NCI-H69 (cell line): Measurements from ENCODE around the gene SAC3D1.
"Not testable (repeated sequence)": the region's sequence is repeated elsewhere in the genome, so short reads cannot be mapped to it uniquely, and the experiment has no call there.

ENCODE experiments used
- DNase-seq: peaks from one replicate; lab custom pipeline; 2025; lab: John Stamatoyannopoulos, UW

Gene SAC3D1

DNA sequence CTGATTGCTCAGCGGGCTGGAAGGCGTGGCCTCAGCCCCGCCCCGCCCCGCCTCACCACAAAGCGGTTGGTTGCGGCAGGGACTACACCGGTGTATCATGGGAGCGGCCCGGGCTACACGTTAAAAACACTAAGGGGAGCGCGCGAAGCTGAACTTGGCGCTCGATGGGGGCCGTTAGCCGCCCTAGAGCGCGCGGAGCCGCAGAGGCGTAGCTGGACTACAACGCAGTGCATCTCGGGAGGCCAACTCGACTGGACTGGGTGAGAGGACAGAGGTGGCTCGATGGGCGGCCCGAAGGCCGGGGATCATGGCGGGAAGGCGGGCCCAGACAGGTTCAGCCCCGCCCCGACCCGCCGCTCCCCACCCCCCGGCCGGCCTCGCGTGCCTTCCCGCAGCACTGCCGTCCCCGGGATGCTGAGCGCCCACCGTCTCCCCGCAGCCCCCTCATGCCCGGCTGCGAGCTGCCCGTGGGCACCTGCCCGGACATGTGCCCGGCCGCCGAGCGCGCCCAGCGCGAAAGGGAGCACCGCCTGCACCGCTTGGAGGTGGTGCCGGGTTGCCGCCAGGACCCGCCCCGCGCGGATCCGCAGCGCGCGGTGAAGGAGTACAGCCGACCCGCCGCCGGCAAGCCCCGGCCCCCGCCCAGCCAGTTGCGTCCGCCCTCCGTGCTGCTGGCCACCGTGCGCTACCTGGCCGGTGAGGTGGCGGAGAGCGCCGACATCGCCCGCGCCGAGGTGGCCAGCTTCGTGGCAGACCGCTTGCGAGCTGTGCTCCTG is at the start of gene SAC3D1:
TSS of gene SAC3D1 (plus strand) at position 364 of the 776 bp plus-strand sequence. CDS start at position 447, 83 bp downstream.
- peak; percentile 99 for DNase-seq

DNA sequence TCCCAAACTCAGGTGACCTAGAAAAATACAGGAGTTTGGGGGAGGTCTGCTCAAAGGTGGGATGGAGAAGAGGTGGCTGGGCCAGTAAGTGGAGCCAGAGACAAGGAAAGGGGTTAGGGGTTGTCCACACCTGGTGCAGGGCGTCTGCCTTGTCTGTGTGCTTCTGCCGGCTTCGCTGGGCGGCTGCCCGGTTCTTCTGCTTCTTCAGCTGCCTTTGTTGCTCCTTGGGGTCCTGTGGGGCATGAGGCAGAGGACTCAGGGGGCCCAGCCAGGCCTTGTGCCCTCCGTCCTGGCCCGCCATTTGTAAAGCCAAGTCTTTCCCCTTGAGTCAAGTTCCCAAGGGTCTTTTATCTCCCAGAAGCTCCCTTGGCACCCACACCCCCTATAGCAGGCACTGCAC is 46.7 kb upstream of the SAC3D1 start:
- DNase-seq, result no peak

DNA sequence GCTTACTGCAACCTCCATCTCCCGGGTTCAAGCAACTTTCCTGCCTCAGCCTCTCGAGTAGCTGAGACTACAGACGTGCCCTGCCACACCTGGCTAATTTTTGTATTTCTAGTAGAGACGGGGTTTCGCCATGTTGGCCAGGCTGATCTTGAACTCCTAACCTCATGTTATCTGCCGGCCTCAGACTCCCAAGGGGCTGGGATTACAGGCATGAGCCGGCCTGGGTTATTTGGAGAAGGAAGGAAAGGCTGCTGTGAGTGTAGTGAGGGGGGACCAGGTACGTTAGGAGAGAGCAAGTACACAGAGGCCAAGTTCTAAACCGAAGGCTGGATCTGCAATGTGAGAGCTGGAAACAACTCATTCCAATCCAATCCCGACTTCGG is 44.7 kb upstream of the SAC3D1 start:
- no peak for DNase-seq

DNA sequence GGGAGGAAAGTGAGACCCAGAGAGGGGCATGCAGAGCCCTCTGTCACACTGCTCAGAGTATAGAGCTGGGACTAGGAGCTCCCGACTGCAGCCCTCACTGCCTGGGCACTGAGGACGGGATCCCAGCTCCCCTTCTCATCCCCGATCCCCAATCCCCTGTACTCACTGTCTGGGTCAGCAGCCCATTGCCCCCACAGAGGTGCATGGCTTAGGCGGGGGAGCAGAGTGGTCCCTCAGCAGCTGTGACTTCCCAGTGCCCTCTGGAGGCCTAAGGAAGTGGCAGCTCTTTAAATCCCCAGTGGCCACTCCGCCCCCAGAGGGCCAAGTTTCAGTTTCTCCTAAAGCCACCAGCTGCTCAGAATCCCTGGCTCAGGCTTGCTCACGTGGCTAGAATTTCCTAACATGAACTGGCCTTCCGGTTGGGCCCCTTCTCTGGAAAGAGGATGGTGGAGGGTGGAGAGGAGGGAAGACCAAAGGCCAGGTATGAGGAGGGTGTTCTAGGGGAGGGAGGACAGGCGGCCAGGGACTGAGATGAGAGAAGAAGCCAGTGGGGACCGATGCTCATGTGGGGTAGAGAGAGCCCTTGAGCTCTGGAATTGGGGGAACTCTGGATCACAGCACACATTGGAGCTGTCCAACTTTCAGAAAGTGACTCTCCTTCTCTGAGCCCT is 44.2 kb upstream of the SAC3D1 start, which contains the start of gene BATF2:
TSS of gene BATF2 (minus strand) at position 262 of the 671 bp plus-strand sequence. CDS start at position 205, 57 bp downstream.
- peak; percentile 84 for DNase-seq

DNA sequence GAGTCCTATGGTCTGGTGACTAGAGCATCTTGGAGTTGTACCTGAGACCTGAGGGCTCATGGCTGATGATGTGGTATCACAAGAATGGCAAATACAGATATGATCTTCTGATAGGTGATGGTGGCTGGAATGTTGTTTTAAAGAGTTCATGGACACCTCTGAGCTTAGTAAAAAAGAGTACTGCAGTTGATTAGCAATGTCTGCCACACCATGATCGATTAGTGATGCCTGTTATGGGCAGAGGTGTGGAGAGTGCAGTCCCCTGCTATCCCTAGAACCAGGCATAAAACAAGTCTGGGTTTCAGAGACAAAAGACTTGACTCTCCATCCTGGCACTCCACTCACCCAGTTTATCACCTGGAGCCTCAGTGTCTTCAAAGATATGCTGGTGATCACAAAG is 42.9 kb upstream of the SAC3D1 start:
- peak; percentile 39 for DNase-seq

DNA sequence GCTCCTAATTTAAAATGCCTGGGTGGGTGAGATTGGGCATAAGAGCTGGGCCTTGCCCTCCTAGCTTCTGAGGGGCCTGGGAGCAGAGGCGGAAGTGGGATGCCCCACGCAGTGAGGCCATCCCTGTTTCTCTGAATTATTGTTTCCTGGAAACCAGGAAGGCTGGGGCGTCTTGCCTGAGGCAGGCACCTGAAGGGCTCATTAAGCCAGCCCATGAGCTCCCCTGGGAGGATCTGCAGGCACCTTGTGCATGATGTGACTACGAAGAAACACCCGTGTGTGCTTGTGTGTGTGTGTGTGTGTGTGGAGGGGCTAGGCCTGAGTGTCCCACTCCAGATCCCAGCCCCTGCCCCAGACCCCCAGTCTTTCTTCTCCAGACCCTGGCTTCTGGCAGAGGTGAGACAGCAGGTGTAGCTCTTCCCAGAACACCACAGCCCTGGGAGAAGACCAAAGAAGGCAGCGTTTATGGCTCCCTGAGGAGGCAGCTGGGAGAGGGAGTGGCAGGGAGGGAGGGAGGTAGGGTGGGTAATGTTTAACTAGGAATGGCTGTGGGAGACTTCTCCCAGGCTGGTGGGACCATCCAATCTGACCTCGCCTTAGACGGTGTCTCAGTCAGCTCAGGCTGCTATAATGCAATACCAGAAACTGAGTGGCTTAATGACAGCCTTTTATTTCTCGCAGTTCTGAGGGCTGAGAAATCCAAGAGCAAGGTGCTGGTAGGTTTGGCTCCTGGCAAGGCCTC is 42.1 kb upstream of the SAC3D1 start:
- DNase-seq, result peak; percentile 96

DNA sequence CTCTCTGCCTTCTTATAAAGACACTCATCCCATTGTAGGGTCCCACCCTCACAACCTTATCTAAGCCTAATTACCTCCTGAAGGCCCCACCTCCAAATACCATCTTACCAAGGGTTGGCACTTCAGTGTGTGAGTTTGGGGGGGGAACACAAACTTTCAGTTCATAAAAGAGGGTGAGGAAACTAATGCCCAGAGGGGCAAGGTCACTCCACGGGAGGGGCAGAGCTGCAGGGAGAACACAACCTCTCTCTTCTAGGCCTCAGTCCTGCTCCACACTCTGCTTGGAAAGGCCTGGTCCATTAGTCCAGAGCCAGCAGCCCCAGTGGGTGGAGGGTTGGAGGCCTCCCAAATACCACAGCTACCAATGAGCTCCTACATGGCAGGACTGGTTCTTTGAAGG is 41.5 kb upstream of the SAC3D1 start:
- DNase-seq, result no peak

DNA sequence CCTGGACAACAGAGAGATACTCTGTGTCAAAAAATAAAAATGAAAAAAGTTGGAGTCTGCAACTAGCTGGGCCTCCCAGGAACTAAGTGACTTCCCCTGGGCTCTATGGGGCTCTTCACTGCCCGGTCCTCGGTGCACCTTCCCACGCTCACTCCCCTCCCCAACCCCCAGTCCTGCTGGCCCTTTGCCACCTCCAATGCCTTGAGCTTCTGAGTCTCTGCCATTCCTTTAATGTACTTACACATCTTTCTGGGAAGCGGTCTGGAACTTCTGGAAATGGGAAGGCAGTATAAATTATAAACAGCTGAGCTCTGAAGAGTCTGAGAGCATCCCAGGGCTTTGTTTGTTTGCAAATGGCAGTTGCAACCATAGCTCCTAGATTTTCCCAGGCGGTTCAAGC is 38.3 kb upstream of the SAC3D1 start:
- DNase-seq, result no peak

DNA sequence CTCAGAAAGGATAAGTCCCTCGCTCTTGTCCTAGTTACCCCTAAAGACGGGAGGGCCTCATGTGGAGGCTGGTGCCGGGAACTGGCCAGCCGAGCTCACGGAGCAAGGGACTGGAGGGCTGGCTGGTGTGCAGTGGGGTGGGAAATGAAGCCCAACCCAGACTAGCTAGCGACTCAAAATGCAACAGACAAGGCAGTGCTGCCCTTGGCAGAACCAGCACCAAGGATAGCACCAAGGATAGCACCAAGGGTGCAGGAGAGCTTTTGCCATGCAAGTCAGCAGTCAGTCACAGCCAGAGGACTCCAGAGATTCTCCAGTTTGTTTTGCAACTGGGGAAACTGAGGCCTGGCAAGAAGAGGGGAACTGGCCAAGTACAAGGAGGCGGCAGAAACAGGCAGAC is 37.7 kb upstream of the SAC3D1 start:
- no peak for DNase-seq

DNA sequence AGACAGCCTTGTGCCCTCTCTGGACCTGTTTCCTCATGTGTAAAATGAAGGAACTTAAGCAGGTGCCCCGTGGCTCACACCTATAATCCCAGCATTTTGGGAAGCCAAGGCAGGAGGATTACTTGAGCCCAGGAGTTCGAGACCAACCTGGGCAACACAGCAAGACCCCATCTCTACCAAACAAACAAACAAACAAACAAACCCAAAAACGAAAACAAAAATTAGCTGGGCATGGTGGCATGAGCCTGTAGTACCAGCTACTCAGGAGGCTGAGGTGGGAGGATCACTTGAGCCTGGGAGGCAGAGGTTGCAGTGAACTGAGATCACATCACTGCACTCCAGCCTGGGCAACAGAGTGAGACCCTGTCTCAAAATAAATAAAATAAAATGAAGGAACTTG is 37.0 kb upstream of the SAC3D1 start:
- DNase-seq, result not testable (repeated sequence)

DNA sequence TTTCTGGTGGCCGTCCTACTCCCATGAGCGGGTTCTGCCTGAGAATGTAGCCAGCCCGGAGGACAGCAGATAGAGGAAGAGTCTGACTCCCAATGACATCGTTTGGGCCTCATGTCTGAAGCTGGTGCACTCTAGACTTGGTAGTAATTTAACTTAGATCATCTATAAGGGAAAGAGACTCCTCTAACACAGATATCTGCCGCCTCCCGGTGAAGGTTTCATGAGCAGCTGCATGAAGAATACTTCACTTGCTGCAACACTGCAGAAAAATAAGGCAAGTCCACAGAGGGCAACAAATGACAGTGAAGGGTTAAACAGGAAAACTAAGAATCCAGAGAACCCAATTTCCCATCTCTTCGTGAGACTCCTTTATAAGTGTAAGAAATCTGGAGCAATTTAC is 33.0 kb upstream of the SAC3D1 start:
- no peak for DNase-seq

DNA sequence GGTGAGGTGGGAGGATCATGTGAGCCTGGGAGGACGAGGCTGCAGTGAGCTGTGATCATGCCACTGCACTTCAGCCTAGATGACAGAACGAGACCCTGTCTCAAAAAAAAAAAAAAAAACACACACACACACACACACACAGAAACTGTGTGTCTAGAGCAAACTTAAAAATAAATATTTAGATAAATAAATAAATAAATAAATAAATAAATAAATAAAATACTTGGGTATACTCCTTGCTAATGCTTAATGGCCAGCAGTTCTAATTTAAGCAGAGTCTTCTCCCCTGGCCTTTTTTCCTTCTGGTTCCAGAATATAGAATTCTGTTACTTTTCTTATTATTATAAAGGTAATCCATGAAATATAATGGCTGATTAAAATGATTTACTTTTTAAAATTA is 32.1 kb upstream of the SAC3D1 start:
- no peak for DNase-seq

DNA sequence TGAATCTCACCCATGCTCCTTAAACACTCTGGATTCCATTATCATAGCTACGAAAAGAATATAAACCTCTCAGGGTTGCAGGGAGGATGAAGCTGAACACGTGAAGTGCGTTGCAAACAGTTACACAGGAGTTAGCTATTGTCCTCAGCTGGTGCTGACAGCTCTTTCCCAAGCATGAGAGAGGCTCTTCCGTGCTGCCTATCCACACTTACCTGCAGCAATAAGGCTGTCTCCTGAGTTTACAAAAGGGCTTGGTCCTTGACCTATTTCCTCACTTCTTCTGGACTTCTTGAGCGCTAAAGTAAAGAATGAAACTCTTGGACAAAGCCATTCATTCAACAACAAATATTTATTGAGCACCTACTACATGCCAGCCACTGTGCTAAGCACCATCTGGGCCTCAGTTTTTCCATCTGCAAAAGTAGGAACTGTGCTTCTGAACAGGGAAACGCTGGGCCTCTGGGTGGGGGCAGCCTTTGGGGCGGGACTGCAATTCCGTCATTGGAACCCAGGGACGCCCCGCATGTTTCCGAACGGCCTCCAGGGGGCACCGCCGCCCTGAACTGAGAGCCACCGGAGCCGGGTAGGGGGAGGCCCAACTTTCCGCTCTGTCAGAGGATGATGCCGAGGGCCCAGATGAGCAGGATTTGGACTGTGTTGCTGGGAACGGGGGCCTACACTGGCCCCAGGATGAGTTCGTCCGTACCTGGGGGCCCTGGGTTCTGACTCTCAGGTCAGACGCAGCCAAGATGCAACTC is 27.7 kb upstream of the SAC3D1 start:
- peak; percentile 92 for DNase-seq

DNA sequence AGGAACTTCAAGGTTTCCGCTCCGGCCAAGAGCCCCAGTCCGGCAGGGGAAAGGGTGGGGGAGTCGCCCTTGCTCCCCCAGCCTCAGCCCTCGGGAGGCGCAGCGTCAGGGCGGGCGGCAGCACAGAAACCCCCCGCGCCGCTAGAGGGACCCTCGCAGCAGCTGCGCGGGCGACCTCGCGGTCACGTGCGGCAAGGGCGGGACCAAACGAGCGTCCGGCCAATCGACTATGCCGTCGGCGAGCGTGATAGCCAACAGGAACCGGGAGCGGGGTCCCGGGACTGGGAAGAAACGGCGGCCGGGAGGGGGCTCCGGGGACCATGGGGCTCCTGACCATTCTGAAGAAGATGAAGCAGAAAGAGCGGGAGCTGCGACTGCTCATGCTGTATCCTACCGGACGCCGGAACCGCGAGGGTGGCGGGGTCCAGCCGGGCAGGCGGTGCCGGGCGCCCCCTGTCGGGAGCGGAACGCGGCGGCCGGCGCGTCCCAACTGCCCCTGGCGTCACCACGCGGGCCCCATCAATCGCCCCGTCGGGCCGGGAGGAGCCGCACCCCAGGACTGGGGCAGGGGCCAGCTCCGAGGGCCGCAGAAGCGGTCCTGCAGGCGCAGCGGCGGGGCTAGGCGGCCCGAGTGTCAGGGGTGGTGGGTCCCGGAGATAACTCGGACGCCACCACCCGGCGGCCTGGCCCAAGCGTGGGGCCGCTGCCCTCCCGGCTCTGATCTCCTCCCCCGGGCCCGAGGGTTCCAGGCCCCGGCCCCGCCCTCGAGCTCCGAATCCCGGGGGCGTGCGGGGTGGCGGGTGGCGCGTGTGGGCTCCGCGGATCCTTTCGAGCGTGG is 26.9 kb upstream of the SAC3D1 start, which contains the start of gene ARL2:
TSS of gene ARL2 (plus strand) at position 273 of the 838 bp plus-strand sequence. CDS start at position 321, 48 bp downstream.
- peak; percentile 97 for DNase-seq

DNA sequence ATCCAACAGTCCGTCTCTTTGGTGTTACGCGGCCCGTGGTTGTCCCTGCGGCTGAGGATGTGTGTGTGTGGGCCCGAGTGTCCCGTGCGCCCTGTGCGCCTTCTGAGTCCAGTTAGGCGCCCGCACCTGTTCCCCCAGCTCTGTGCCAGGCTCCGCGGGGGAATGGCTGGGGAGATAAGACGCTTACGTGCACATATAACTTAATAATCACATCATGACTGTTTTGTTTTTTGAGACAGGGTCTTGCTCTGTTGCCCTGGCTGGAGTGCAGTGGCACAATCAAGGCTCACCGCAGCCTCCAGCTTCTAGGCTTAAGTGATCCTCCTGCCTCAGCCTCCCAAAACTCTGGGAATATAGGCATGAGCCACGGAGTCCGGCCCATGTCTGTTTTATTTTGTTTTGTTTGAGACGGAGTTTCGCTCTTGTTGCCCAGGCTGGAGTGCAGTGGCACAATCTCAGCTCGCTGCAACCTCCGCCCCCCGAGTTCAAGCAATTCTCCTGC is 26.2 kb upstream of the SAC3D1 start:
- no peak for DNase-seq

DNA sequence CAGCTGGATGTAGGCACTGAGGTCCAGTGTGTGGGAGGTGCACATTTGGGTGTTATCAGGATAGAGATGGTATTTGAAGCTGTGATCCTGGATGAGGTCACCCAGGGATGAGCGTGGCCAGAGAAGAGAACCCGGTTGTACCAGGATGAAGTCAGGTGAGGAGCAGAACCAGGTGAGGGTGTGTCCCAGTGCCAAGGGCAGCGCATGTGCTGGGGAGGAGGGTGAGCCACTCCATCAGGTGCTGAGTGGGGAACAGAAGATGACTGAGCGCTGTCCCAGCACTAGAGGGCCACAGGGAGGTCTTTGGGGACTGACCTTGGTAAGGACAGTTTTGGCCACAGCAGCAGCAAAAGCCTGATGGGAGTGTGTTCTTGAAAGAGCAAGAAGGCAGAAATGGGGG is 24.3 kb upstream of the SAC3D1 start:
- no peak for DNase-seq

DNA sequence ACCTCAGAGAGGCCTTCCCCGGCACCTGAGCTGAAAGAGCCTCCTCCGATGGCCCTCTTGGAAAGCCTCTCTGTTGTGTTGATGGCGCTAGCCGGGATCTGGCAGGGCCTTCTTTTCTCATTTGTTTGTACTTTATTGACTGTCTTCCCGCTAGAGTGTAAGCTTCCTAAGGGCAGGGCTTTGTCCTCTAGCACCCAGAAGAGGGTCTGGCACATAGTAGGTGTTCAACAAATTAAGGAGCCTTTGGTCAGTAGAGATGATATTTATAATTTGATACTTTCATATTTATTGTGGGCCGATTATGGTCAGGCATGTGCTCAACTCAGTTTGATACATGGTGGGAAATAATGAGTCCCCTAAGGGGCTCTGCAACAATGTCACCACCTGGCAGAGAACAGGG is 23.1 kb upstream of the SAC3D1 start:
- no peak for DNase-seq

DNA sequence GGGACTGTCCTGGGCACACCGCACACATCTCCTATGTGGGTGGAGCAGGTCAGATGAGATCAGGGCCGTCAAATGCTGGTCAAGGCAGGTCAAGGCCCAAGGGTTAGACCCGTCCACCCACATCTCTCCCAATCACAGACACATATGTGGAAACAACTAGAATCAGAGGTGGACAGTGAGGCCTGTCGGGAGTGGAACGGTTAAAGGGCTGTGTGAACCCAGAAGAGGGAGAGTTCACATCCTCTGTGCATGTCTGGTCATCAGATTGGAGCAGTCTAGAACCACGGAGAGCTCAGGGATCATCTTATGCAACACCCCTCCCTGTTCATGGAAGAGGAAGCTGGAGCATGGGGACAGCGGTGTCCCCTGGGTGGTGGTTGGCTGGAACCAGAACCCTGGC is 21.2 kb upstream of the SAC3D1 start:
- DNase-seq, result no peak

DNA sequence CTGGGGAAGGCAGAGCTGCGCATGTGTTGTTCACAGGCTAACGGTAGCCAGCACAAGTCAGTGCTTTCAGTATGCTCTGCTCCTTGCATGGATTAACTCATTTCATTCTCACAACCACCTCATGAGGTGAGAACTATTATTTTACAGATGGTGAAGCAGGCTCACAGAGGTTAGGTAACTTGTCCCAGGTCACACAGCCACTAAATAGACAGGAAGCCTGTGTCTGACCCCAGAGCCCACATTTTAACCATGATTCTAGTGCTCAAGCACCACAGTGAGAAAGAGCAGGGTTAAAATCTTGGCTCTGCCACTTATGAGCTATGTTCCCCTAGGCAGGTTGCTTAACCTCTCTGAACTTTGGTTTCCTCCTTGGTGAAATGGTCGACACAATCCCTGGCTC is 20.0 kb upstream of the SAC3D1 start:
- no peak for DNase-seq

DNA sequence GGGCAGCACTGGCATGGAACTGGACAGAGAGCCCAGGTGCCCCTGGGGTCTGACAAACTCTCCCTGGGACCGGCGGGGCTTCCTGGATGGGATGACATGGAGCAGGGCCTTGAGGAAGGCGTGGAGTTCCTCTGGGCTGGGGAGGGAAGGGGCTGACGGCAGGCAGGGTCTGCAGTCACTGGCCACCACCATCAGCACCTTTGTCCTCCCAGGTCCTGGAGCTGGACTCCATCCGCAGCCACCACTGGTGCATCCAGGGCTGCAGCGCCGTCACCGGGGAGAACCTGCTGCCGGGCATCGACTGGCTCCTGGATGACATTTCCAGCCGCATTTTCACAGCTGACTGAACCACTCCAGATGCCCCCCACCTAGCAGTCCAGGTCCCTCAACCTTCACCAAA is 19.5 kb upstream of the SAC3D1 start:
- DNase-seq, result no peak

DNA sequence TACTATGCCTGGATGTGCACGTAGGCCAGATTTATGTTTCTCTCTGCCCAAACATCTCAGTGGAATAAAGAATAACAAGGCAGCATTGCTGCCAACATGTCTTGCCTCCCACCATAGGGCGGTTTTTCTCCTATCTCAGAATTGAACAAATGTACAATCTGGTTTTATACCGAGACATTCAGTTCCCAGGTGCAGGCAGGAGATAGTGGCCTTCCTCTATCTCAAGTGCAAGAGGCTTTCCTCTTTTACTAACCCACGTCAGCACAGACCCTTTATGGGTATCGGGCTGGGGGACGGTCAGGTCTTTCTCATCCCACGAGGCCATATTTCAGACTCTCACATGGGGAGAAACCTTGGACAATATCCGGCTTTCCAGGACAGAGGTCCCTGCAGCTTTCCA is 17.5 kb upstream of the SAC3D1 start:
- DNase-seq, result not testable (repeated sequence)
